ENCODE measurements around the gene HAO2. TPM values are rescaled to one million over a fixed set of nuclear protein-coding genes. Genes with fewer than 3 reads are reported as not detected.

The HAO2 gene
- total RNA-seq, 1 donor from 2014 or later: not detected

DNA sequence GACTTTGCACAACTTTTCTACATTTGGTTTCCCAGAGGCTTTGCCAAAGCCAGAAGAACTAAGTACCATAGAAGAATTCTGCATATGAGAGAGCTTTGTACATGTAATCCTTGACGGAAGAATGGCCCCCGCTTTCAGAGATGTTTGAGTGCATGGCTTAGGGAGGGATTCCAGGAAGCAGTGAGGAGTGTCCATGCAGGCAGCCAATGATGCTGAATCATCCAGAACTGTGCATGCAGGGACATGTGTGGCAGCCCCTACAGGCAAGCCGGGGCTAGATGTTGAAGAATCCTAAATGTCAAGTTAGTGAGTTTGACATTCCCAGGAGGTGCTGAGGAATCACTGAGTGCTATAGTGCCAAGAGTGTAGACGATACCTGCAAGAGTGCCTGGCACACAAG lies 9.9 kb upstream of the HAO2 start:
- Mint-ChIP-seq H3K36me3 (ENCODE audit: unreplicated experiment) (no peaks in the 10 kb centered on the region), H3K27me3 (ENCODE audit: unreplicated experiment) (peaks cover 25% of the 10 kb centered on the region), H3K27ac (ENCODE audit: unreplicated experiment) (no peak overlapping the region), H3K4me1 (ENCODE audit: unreplicated experiment) (no peaks in the 10 kb centered on the region), H3K4me3 (ENCODE audit: unreplicated experiment) (no peak overlapping the region), H3K9me3 (ENCODE audit: unreplicated experiment) (no peaks in the 10 kb centered on the region)
- DNase-seq (ENCODE audit: extremely low spot score, unreplicated experiment): no peak
- TF ChIP-seq, protein P1, sequence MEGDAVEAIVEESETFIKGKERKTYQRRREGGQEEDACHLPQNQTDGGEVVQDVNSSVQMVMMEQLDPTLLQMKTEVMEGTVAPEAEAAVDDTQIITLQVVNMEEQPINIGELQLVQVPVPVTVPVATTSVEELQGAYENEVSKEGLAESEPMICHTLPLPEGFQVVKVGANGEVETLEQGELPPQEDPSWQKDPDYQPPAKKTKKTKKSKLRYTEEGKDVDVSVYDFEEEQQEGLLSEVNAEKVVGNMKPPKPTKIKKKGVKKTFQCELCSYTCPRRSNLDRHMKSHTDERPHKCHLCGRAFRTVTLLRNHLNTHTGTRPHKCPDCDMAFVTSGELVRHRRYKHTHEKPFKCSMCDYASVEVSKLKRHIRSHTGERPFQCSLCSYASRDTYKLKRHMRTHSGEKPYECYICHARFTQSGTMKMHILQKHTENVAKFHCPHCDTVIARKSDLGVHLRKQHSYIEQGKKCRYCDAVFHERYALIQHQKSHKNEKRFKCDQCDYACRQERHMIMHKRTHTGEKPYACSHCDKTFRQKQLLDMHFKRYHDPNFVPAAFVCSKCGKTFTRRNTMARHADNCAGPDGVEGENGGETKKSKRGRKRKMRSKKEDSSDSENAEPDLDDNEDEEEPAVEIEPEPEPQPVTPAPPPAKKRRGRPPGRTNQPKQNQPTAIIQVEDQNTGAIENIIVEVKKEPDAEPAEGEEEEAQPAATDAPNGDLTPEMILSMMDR (IDR thresholded peaks at IDR 0.05): no peak

DNA sequence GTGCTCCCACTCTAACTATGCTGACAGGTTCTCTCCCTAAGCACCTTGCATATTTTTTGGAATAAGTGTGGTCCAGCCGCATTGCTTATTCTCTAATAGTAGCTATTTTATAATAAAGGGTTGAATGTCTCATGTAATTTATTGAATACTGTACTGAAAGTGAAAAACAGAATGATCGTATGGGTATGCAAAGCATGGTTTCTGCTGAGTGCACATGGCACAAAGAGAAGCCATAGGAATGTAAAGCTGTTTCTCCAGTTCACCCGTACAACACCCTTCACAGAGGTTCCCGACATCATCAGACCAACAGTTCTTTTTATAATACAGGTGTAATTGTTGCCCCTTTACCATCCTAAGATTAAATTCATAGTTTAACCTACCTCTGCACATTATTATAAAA lies 8.9 kb upstream of the HAO2 start:
- H3K4me3 Mint-ChIP-seq (ENCODE audit: unreplicated experiment): no peak overlapping the region
- no peaks in the 10 kb centered on the region for H3K36me3 Mint-ChIP-seq (ENCODE audit: unreplicated experiment)
- H3K9me3 Mint-ChIP-seq (ENCODE audit: unreplicated experiment): no peaks in the 10 kb centered on the region
- TF ChIP-seq, protein P1 (IDR thresholded peaks at IDR 0.05): no peak
- DNase-seq (ENCODE audit: extremely low spot score, unreplicated experiment): no peak
- no peak overlapping the region for H3K27ac Mint-ChIP-seq (ENCODE audit: unreplicated experiment)
- peaks cover 29% of the 10 kb centered on the region for H3K27me3 Mint-ChIP-seq (ENCODE audit: unreplicated experiment)
- no peaks in the 10 kb centered on the region for H3K4me1 Mint-ChIP-seq (ENCODE audit: unreplicated experiment)

DNA sequence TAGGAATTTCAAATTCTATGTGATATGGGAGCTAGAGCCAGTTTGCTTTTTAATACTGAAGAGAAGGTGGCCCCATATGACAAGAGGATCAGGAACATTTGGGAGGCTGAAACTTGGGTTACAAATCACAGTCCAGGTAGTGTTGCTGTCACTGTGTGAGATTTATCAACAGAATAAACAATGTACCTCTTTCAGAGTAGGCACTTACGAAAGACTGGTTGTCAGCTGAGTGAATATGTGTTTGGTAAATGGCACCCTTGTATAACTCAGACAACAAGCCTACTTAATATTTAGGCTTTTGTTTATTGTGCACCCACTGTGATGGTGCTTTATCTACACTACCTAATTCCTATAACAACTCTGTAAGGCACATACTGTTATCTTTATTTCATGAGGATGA lies 7.4 kb upstream of the HAO2 start:
- no peak overlapping the region for H3K4me3 Mint-ChIP-seq (ENCODE audit: unreplicated experiment)
- H3K27me3 Mint-ChIP-seq (ENCODE audit: unreplicated experiment): peaks cover 30% of the 10 kb centered on the region
- no peak for DNase-seq (ENCODE audit: extremely low spot score, unreplicated experiment)
- H3K4me1 Mint-ChIP-seq (ENCODE audit: unreplicated experiment): no peaks in the 10 kb centered on the region
- H3K27ac Mint-ChIP-seq (ENCODE audit: unreplicated experiment): no peak overlapping the region
- no peaks in the 10 kb centered on the region for H3K36me3 Mint-ChIP-seq (ENCODE audit: unreplicated experiment)
- no peaks in the 10 kb centered on the region for H3K9me3 Mint-ChIP-seq (ENCODE audit: unreplicated experiment)
- TF ChIP-seq, protein P1 (IDR thresholded peaks at IDR 0.05): no peak

DNA sequence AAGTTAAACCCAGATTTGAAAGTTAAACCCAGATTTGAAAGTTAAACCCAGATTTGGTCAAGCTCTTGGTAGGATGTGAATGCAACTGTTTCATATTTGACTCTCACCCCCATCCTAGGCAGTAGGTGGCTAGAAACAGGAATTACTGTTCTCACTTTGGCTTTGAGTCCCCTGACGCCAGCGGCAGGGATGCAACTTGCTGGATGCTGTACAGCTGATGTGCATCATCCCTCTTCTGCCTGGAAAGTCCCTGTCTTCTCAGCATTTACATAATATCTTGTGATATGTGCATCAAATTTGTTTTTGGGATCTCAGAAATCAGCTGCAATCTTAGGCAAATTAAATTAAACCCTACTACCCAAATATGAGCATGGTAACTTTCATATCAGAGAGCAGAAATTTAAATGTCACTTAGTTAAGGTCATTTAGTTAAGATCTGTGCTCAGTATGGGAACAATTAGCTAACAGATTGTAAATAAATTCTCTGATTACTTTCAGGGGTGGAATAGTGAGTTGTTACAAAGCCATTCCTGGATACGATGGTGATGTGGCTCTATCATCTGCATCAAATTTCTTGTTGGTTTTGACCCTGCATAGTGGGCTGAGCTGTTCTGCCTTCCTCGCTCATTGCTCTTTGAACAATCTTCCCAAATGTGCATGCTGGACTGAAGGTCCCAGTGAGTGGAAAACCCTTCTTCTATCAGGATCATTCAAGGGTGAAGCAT lies 6.8 kb upstream of the HAO2 start:
- Mint-ChIP-seq H3K27me3 (ENCODE audit: unreplicated experiment) (peaks cover 30% of the 10 kb centered on the region), H3K36me3 (ENCODE audit: unreplicated experiment) (no peaks in the 10 kb centered on the region), H3K9me3 (ENCODE audit: unreplicated experiment) (no peaks in the 10 kb centered on the region), H3K4me3 (ENCODE audit: unreplicated experiment) (no peak overlapping the region), H3K4me1 (ENCODE audit: unreplicated experiment) (no peaks in the 10 kb centered on the region), H3K27ac (ENCODE audit: unreplicated experiment) (no peak overlapping the region)
- no peak for DNase-seq (ENCODE audit: extremely low spot score, unreplicated experiment)
- TF ChIP-seq, protein P1 (IDR thresholded peaks at IDR 0.05): no peak

DNA sequence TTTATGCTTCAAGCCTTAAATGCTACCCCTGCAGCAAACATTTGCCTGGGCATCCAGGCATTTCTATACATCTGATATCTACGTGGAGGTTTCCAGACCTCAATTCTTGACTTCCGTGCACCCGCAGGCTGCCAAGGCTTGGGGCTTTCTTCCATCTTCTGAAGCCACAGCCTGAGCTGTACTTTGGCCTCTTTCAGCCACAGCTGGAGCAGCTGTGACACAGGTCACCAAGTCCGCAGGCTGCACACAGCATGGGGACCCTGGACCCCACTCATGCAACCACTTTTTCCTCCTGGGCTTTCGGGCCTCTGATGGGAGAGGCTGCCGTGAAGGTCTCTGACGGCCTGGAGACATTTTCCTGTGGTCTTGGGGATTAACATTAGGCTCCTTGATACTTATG lies 5.4 kb upstream of the HAO2 start:
- H3K36me3 Mint-ChIP-seq (ENCODE audit: unreplicated experiment): no peaks in the 10 kb centered on the region

More for the DNA sequence above, 5.4 kb upstream of the HAO2 start:
- no peak for DNase-seq (ENCODE audit: extremely low spot score, unreplicated experiment)
- Mint-ChIP-seq H3K27ac (ENCODE audit: unreplicated experiment) (no peak overlapping the region), H3K9me3 (ENCODE audit: unreplicated experiment) (no peaks in the 10 kb centered on the region), H3K4me1 (ENCODE audit: unreplicated experiment) (no peaks in the 10 kb centered on the region), H3K4me3 (ENCODE audit: unreplicated experiment) (no peak overlapping the region), H3K27me3 (ENCODE audit: unreplicated experiment) (peaks cover 30% of the 10 kb centered on the region)
- TF ChIP-seq, protein P1 (IDR thresholded peaks at IDR 0.05): no peak

Data from osteocyte (in vitro differentiated cells).